ENCODE measurements around the gene GABARAPL2. TPM values are rescaled to one million over a fixed set of nuclear protein-coding genes. Genes with fewer than 3 reads are reported as not detected.

The GABARAPL2 gene
- total and polyA plus RNA-seq, 2 experiments from 2014 or later, result 52.7 to 252 TPM

DNA sequence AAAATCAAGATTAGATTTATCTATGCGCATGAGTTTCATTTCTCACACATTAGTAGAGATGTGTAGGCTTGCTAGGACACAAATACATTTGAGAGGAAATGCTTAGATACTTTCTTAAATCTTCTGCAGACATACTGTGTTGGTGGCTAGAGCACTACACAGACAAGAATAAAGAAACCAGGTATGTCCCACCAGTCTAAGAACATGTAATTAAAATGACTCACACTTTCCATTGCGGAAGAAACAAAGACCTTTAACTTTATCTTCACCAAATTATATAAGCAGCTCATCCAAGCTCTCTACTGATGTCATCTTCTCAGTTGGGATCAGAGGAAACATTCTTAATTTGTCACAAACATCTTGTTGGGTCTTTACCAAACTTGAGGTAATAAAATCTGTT lies 12.5 kb downstream of the GABARAPL2 start:
- no peaks in the 10 kb centered on the region for H4K20me1 ChIP-seq (ENCODE audit: insufficient read depth)

DNA sequence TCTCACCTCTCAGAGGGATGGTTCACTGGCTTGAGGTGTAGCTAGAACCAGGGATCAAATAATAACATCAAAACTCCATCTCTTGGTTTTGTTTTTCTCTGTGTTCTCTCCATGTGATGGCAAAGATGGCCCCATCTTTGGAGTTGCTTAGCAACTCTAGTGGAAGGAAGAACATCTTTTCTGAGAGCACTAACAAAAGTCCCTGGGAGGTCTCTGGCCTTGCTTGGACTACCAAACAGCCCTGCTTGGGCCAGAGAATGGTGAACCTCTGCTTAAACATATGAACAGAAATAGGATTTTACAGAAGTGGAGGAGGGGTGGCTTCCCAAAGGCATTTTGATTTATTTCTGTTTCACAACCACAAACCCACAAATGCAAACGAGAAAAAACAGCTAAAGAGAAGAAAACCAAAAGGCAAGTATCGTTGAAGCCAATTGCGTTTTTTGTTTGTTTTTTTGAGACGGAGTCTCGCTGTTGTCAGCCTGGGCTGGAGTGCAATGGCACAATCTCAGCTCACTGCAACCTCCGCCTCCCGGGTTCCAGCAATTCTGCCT lies 13.2 kb downstream of the GABARAPL2 start:
- Histone ChIP-seq H2AFZ (no peak overlapping the region), H3F3A (ENCODE audit: insufficient read depth) (no peaks in the 10 kb centered on the region), H3K36me3 (ENCODE audit: low read depth) (peaks cover 26% of the 10 kb centered on the region), H3K4me1 (ENCODE audit: insufficient read depth) (no peaks in the 10 kb centered on the region), H3K9me2 (ENCODE audit: insufficient read depth) (no peaks in the 10 kb centered on the region), H3K27ac (no peak overlapping the region), H3K79me2 (ENCODE audit: insufficient read depth) (peaks cover 9% of the 10 kb centered on the region; the same call in 1 of the 2 replicates), H3K27me3 (replicated peaks; ENCODE audit: insufficient read depth) (no peaks in the 10 kb centered on the region), H3K9me3 (ENCODE audit: low read depth) (no peaks in the 10 kb centered on the region), H4K20me1 (ENCODE audit: insufficient read depth) (no peaks in the 10 kb centered on the region), H3K4me3 (no peak overlapping the region), H3K4me2 (ENCODE audit: unreplicated experiment) (no peak overlapping the region), H3K9ac (no peak overlapping the region)
- DNase-seq, result no peak
- TF ChIP-seq EZH2phosphoT487 (IDR thresholded peaks at IDR 0.05; ENCODE audit: insufficient read depth, low read depth) (no peak), EZH2 (IDR thresholded peaks at IDR 0.05; ENCODE audit: insufficient read depth, poor library complexity, severe bottlenecking) (no peak)
- in situ Hi-C loops (cut with MboI), result no loop called here
- 92% methylated on average over 7 of the region's 7 CpGs for WGBS, 2 experiments (ENCODE audit: low coverage in 1 of 2, low lambda C conversion rate in 2 of 2, missing lambda C conversion rate in 2 of 2)

More for the DNA sequence above, 12.5 kb downstream of the GABARAPL2 start:
- Histone ChIP-seq H3K9me3 (ENCODE audit: low read depth) (no peaks in the 10 kb centered on the region), H2AFZ (no peak overlapping the region), H3K27me3 (replicated peaks; ENCODE audit: insufficient read depth) (no peaks in the 10 kb centered on the region), H3K4me1 (ENCODE audit: insufficient read depth) (no peaks in the 10 kb centered on the region), H3F3A (ENCODE audit: insufficient read depth) (no peaks in the 10 kb centered on the region), H3K4me2 (ENCODE audit: unreplicated experiment) (no peak overlapping the region), H3K4me3 (no peak overlapping the region), H3K27ac (no peak overlapping the region), H3K9ac (no peak overlapping the region), H3K9me2 (ENCODE audit: insufficient read depth) (no peaks in the 10 kb centered on the region), H3K36me3 (ENCODE audit: low read depth) (peaks cover 26% of the 10 kb centered on the region), H3K79me2 (ENCODE audit: insufficient read depth) (peaks cover 16% of the 10 kb centered on the region; the same call in 1 of the 2 replicates)
- no peak for TF ChIP-seq EZH2phosphoT487 (IDR thresholded peaks at IDR 0.05; ENCODE audit: insufficient read depth, low read depth)
- no peak for DNase-seq
- WGBS, 2 experiments (ENCODE audit: low coverage in 1 of 2, low lambda C conversion rate in 2 of 2, missing lambda C conversion rate in 2 of 2), result 98 to 99% methylated on average over 2 of the region's 2 CpGs
- in situ Hi-C loops (cut with MboI), result no loop called here

- WGBS, 2 experiments (ENCODE audit: low coverage in 1 of 2, low lambda C conversion rate in 2 of 2, missing lambda C conversion rate in 2 of 2), result 82 to 93% methylated on average over 3 of the region's 3 CpGs
- Histone ChIP-seq H3F3A (ENCODE audit: insufficient read depth) (no peaks in the 10 kb centered on the region), H3K4me1 (ENCODE audit: insufficient read depth) (no peaks in the 10 kb centered on the region), H3K9ac (no peak overlapping the region), H3K9me2 (ENCODE audit: insufficient read depth) (no peaks in the 10 kb centered on the region), H3K4me3 (no peak overlapping the region), H2AFZ (no peak overlapping the region), H3K79me2 (ENCODE audit: insufficient read depth) (no peaks in the 10 kb centered on the region), H3K9me3 (ENCODE audit: low read depth) (no peaks in the 10 kb centered on the region), H4K20me1 (ENCODE audit: insufficient read depth) (no peaks in the 10 kb centered on the region), H3K36me3 (ENCODE audit: low read depth) (no peaks in the 10 kb centered on the region), H3K27me3 (replicated peaks; ENCODE audit: insufficient read depth) (no peaks in the 10 kb centered on the region), H3K27ac (no peak overlapping the region), H3K4me2 (ENCODE audit: unreplicated experiment) (no peak overlapping the region)
- no peak for DNase-seq
- in situ Hi-C loops (cut with MboI), result no loop called here
- TF ChIP-seq EZH2 (IDR thresholded peaks at IDR 0.05; ENCODE audit: insufficient read depth, poor library complexity, severe bottlenecking) (no peak), EZH2phosphoT487 (IDR thresholded peaks at IDR 0.05; ENCODE audit: insufficient read depth, low read depth) (no peak)
Observed at GRCh38 chr16:75584108-75584507, 17.9 kb downstream of the GABARAPL2 start.

- no peaks in the 10 kb centered on the region for H4K20me1 ChIP-seq (ENCODE audit: insufficient read depth)
- H3F3A ChIP-seq (ENCODE audit: insufficient read depth), result peaks cover 18% of the 10 kb centered on the region; the same call in 1 of the 2 replicates
- no peak overlapping the region for H3K4me3 ChIP-seq
- no peaks in the 10 kb centered on the region for H3K79me2 ChIP-seq (ENCODE audit: insufficient read depth)
- no peaks in the 10 kb centered on the region for H3K27me3 ChIP-seq (replicated peaks; ENCODE audit: insufficient read depth)
- peaks cover 17% of the 10 kb centered on the region for H3K4me1 ChIP-seq (ENCODE audit: insufficient read depth)
- no peak overlapping the region for H3K9ac ChIP-seq
- no peaks in the 10 kb centered on the region for H3K9me3 ChIP-seq (ENCODE audit: low read depth)
- H3K4me2 ChIP-seq (ENCODE audit: unreplicated experiment), result no peak overlapping the region
- no peak for TF ChIP-seq EZH2 (IDR thresholded peaks at IDR 0.05; ENCODE audit: insufficient read depth, poor library complexity, severe bottlenecking)
- TF ChIP-seq EZH2phosphoT487 (IDR thresholded peaks at IDR 0.05; ENCODE audit: insufficient read depth, low read depth), result no peak
- 95 to 96% methylated on average over 4 of the region's 4 CpGs for WGBS, 2 experiments (ENCODE audit: low coverage in 1 of 2, low lambda C conversion rate in 2 of 2, missing lambda C conversion rate in 2 of 2)
- no peaks in the 10 kb centered on the region for H3K36me3 ChIP-seq (ENCODE audit: low read depth)
- no peak for DNase-seq
- H3K9me2 ChIP-seq (ENCODE audit: insufficient read depth), result no peaks in the 10 kb centered on the region
- no peak overlapping the region for H3K27ac ChIP-seq
- in situ Hi-C loops (cut with MboI), result no loop called here
- no peak overlapping the region for H2AFZ ChIP-seq
Observed at GRCh38 chr16:75588716-75589115, 22.5 kb downstream of the GABARAPL2 start.

DNA sequence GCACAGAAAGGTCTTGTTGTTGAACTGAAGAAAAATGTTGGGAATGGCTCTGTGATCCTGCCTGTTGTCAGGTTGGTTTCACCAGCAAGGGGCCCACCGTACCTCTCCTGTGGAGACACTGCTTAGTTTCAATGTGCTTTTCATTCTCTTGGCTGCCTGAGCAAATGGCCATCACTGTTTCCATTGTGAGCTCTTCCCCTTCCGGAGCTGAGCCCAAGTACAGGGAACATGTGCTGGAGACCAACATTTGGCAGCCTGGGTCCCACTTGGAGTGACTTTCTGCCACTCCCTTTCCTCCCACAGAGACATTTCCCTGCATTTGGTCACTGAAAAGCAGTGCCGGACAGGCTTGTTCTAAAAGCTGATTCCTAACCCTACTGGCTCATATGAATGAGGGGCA lies 23.1 kb downstream of the GABARAPL2 start:
- no peaks in the 10 kb centered on the region for H3K79me2 ChIP-seq (ENCODE audit: insufficient read depth)
- in situ Hi-C loops (cut with MboI), result no loop called here
- 29 to 36% methylated on average over 3 of the region's 3 CpGs for WGBS, 2 experiments (ENCODE audit: low coverage in 1 of 2, low lambda C conversion rate in 2 of 2, missing lambda C conversion rate in 2 of 2)
- H3K9ac ChIP-seq, result no peak overlapping the region
- H3F3A ChIP-seq (ENCODE audit: insufficient read depth), result peaks cover 18% of the 10 kb centered on the region; the same call in 1 of the 2 replicates
- H3K9me3 ChIP-seq (ENCODE audit: low read depth), result no peaks in the 10 kb centered on the region
- peak; percentile 13 for DNase-seq
- H3K9me2 ChIP-seq (ENCODE audit: insufficient read depth), result no peaks in the 10 kb centered on the region
- peaks cover 23% of the 10 kb centered on the region for H3K4me1 ChIP-seq (ENCODE audit: insufficient read depth)
- H3K4me2 ChIP-seq (ENCODE audit: unreplicated experiment), result no peak overlapping the region
- H3K36me3 ChIP-seq (ENCODE audit: low read depth), result no peaks in the 10 kb centered on the region
- no peaks in the 10 kb centered on the region for H4K20me1 ChIP-seq (ENCODE audit: insufficient read depth)
- H2AFZ ChIP-seq, result no peak overlapping the region
- TF ChIP-seq EZH2 (IDR thresholded peaks at IDR 0.05; ENCODE audit: insufficient read depth, poor library complexity, severe bottlenecking) (no peak), EZH2phosphoT487 (IDR thresholded peaks at IDR 0.05; ENCODE audit: insufficient read depth, low read depth) (no peak)
- H3K27me3 ChIP-seq (replicated peaks; ENCODE audit: insufficient read depth), result no peaks in the 10 kb centered on the region
- H3K4me3 ChIP-seq, result no peak overlapping the region
- H3K27ac ChIP-seq, result no peak overlapping the region
